Neural progenitor cell (in vitro differentiated cells): ENCODE results near the gene LHX6.

ENCODE experiments used
- CTCF ChIP-seq: fragments of 200-600 bp; sonication (generic); IDR thresholded peaks from 2 replicates; pipeline ENCODE4 v1.5.1; 2017; ENCODE audit warnings: antibody characterized with exemption, mild to moderate bottlenecking
- EZH2 ChIP-seq: fragments of 200-600 bp; sonication (generic); IDR thresholded peaks from 2 replicates; pipeline ENCODE4 v1.6.1; 2017; ENCODE audit warnings: antibody characterized with exemption, mild to moderate bottlenecking, moderate library complexity
- EZH2phosphoT487 ChIP-seq: fragments of 200-600 bp; sonication (generic); IDR thresholded peaks from 2 replicates; pipeline ENCODE4 v1.6.1; 2017; ENCODE audit warnings: antibody characterized with exemption

DNA sequence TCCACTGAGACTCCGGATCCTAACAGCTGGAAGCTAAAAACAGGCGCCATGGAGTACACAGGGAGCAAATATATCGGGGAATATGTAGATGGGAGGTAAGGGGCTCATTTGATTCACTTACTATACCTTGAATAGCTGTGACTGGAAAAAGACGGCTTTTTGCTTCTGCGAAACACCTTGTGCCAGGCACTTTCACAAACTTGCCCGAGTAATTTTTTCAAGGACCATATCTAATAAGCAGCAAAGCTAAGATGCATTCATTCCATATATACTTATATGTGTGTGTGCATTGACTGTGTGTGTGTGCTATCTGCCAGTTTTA lies 68.9 kb downstream of the LHX6 start:
- no peak for TF ChIP-seq CTCF
- TF ChIP-seq EZH2phosphoT487: no peak
- TF ChIP-seq EZH2: no peak
